GM19438 (cell line): ENCODE data around the gene ABCG5.

ENCODE experiments used
- ATAC-seq: cut with Tn5 transposase; IDR thresholded peaks from one replicate; pipeline ENCODE4 v1.9.1; 2021; ENCODE audit warnings: low read depth; ENCODE audit not compliant: unreplicated experiment

Gene ABCG5

GRCh38 chr2:43812006-43812405 is 26.6 kb downstream of the ABCG5 start:
- no peak for ATAC-seq

GRCh38 chr2:43810888-43811287 is 27.8 kb downstream of the ABCG5 start:
- no peak for ATAC-seq

DNA sequence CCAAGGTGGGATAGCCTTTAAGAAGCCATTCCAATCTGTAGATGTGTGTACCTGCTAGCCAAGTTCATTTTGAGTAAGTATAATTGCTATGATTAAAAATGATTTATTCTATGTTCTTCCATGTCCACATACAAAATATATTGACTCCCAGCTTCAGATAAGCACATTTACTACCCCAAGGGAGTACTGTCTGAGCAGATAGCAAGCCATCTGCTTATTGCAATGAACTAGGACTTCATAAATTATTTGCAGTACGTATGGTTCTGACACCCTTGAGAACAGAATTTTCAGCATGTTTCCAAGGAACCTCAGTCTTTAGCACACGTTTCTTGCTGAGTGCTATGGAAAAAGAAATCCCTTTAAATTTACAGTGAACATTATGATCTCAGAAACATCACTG is 28.2 kb downstream of the ABCG5 start:
- no peak for ATAC-seq

DNA sequence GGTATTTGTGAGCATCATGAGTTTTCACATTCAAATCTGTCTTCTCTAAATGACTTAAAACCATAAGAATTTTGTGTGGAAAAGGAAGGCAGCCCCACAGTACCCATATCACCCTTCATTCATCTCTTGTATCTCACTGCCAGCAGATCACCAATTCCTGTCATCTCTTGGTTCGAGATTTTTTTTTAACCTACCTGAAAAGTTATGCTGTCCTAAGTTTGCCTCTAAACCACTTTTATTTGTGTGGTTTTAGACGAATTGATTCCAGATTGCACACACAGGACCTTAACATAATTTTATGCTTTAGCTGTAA is 32.0 kb downstream of the ABCG5 start:
- ATAC-seq, result no peak

GRCh38 chr2:43803113-43803512 is 35.5 kb downstream of the ABCG5 start:
- no peak for ATAC-seq

GRCh38 chr2:43802135-43802534 is 36.5 kb downstream of the ABCG5 start:
- no peak for ATAC-seq

DNA sequence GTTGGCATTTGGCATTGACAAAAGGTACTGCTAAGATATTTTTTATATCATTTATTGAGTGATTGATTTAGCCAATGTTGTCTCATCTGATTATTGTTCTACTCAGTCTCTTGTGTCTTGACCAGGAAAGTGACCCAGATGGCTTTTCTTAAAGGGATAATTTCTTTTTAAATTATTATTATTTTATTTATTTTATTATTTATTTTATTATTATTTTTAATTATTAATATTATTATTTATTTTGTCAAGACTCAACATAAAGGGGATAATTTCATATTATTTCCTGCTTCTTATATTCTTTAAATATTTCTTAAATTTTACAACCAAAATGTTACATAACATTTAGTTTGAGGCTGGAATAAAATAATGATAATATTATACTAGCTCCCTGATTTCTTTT is 37.7 kb downstream of the ABCG5 start:
- no peak for ATAC-seq

DNA sequence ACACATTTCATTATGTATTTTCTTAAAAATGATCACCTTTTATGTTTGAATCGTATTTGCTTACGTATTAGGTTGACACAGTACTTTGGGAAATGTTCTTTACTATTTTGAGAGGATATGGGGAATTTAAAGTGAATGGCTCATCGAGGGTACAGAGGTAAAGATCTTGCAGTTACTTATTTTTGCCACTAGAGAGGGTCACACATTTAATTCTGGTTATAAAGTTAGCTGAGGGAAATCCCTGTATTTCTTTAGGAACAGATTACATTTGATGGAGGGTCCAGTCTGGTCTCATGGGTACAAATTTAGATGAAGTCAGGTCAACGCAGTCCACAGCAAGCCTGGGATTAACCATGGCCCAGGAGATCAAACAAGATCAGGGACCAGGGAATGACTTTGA is 40.3 kb downstream of the ABCG5 start:
- ATAC-seq, result no peak

- no peak for ATAC-seq
Measured at GRCh38 chr2:43796206-43796605, 42.4 kb downstream of the ABCG5 start.

- ATAC-seq, result no peak
Measured at GRCh38 chr2:43794956-43795355, 43.7 kb downstream of the ABCG5 start.

- ATAC-seq, result peak; percentile 66
Measured at GRCh38 chr2:43792653-43793052, 46.0 kb downstream of the ABCG5 start.

- ATAC-seq, result no peak
Measured at GRCh38 chr2:43791035-43791765, 47.4 kb downstream of the ABCG5 start.

DNA sequence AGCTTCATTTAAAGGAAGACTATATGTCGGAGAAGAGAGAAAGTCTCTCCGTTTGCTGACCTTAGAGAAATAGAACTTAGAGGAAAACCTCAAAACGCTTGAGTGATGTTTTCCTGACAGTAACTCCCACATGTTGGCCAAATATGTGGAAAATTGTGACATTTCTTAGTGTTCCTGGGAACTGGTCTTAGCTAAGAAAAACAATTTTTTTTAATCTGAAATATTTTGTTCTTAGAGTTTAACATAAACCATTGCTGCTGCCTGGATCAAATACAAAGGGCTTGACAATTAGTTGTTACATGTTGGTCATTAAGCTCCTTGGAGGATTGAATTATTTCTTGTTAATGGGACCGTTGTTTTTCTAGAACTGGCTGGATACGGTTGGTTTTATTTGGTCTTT is 48.5 kb downstream of the ABCG5 start:
- ATAC-seq, result no peak

DNA sequence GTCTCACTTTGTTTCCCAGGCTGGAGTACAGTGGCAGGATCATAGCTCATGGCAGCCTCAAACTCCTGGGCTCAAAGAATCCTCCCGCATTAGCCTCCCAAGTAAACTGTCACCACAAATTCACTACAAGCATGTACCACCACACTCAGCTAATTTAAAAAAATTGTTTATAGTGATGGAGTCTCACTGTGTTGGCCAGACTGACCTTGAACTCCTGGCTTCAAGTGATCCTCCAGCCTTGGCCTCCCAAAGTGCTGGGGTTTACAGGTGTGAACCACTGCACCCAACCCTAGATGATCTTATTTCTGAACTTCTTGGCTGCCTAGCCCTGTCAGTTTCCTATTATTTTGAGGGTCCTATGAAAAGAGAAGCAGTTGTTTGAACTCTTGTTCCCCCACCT is 50.0 kb downstream of the ABCG5 start:
- no peak for ATAC-seq

- no peak for ATAC-seq
Measured at GRCh38 chr2:43787895-43788294, 50.7 kb downstream of the ABCG5 start.

GRCh38 chr2:43778233-43778632 is 60.4 kb downstream of the ABCG5 start:
- ATAC-seq, result no peak

DNA sequence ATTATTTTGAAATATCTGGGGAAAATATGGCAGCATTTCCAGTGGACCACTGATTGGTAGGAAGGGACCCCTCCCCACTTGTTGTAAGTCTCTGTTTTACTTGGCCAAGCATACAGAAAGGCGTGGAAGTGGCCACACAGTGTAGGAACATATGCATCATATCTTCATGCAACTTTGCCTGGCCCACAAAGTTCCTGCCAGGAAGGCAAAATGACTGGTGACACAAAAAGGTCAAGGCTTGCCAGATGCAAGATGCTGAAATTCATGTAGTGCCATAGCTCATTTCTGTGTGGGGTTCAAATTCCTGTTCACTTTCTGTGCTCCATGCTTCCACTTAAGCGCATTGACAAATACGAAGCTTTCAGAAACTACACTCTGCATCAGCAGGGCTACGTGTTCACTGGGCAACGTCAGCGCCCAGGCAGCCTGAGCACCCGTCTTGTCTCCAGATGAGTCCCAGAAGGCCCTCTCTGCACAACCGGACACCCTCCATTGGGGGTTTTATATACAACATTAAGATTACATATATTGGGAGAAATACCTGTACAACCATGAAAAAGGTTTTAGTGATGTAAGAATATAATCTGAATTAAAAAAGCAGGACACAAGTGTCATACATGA is 61.2 kb downstream of the ABCG5 start:
- no peak for ATAC-seq

DNA sequence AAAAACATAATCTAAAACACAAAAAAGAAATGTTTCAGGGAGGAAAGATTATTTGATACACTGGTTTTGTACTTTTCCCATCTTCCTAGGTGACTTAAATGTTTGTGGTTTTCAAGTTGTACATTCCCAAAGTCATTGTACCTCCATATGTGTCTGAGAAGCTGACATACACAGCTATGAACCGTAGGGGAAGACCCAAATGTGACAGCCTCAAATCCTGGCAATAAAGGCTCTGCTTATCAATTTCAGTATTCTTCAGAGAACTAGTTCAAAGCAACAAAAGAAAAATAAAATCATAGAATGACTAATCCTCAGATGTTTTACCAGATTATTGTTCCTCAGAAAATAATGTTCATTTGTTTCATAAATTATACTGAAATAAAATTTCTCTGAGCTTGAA is 62.3 kb downstream of the ABCG5 start:
- no peak for ATAC-seq

- ATAC-seq, result no peak
Measured at GRCh38 chr2:43774617-43775016, 64.0 kb downstream of the ABCG5 start.

DNA sequence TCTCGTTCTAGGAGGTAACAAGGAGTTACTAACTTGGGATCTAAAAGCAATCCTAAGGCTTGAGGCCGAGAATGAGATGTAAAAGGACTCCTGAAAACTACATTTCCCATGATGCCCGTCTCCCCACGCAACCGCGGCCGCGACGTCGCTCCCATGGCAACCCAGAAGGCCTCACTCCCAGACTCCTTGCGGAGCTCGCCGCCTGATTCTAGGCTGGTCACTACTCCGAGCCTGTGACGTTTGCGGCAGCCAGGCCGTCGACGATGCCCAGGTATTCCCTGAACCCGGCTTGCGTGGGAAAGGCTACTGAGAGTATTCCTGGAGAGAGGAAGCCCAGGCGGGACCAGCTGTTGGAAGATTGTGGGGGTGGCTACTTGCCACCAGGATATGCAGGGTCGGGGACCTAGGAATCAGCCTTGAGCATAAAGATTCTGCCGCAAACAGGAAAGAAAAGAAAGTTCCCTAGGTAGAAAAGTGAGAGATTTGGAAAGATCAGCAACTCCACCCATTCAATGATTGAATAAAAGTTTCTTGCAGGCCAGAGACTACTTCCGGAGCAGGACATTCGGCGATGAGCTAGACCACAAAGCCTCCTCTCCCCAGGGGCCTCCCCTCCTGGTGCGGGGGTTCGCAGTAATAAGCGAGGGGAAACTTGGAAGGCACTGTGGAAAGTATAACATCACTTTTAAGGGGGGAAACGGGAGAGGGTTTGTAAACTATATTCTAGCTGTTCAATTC is 64.6 kb downstream of the ABCG5 start, which contains the start of gene DYNC2LI1:
TSS of gene DYNC2LI1 (plus strand) at position 164 of the 738 bp plus-strand sequence. CDS start at position 264, 100 bp downstream.
- peak; percentile 97 for ATAC-seq

DNA sequence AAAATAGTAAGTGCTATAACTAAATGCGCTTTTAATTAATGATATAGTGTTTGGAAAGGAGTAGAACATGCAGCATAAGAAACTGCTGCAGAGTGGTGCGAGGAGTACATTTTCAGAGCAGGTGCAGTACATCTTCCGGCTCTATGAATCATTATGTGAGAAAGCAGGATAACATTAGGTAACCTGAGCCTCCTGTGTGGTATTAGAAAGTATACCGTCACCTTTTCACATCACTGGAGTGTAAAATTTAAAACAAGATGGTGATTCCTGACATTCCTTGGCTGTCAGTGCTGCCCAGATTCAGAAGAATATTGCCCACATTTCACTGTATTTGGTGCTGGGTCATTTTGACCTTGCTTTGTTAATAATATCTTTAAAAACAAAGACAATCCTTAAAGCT is 72.6 kb downstream of the ABCG5 start:
- ATAC-seq, result no peak
